ENCODE measurements around the gene EFNA5. TPM values are rescaled to one million over a fixed set of nuclear protein-coding genes. Genes with fewer than 3 reads are reported as not detected.

Gene EFNA5
- total and polyA plus RNA-seq, 2 experiments from 2014 or later = 0.64 to 0.86 TPM

DNA sequence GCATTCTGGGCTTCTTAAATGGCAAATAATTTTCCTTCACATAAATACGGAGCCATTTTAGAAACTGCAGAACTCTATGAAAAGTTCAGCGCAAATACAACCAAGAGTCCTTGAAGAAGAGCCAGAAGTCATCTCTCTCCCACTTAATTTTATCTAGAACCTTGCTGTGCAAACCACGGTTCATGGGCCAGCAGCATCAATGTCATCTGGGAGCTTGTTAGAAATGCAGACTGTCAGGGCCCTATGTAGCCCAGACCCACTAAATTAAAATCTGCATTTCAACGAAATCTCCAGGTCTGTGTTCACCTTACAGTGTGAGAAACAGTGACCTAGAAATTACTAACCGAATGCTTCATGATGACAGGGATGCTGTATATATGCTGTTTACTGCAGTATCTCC, 12.2 kb downstream of the EFNA5 start:
- WGBS, 2 experiments (ENCODE audit: low coverage in 1 of 2, low lambda C conversion rate in 2 of 2, missing lambda C conversion rate in 2 of 2) = 64 to 67% methylated on average over 5 of the region's 5 CpGs
- Histone ChIP-seq H3F3A (ENCODE audit: insufficient read depth) (no peaks in the 10 kb centered on the region), H3K27ac (no peak overlapping the region), H3K4me2 (ENCODE audit: unreplicated experiment) (no peak overlapping the region), H3K4me3 (no peak overlapping the region), H3K9me3 (ENCODE audit: low read depth) (no peaks in the 10 kb centered on the region), H3K79me2 (ENCODE audit: insufficient read depth) (no peaks in the 10 kb centered on the region), H3K9ac (no peak overlapping the region), H3K36me3 (ENCODE audit: low read depth) (no peaks in the 10 kb centered on the region), H3K9me2 (ENCODE audit: insufficient read depth) (no peaks in the 10 kb centered on the region), H3K27me3 (replicated peaks; ENCODE audit: insufficient read depth) (no peaks in the 10 kb centered on the region; the same call in 1 of the 2 replicates), H2AFZ (no peak overlapping the region), H4K20me1 (ENCODE audit: insufficient read depth) (no peaks in the 10 kb centered on the region), H3K4me1 (ENCODE audit: insufficient read depth) (no peaks in the 10 kb centered on the region)
- DNase-seq = no peak
- TF ChIP-seq EZH2 (IDR thresholded peaks at IDR 0.05; ENCODE audit: insufficient read depth, poor library complexity, severe bottlenecking) = no peak
- in situ Hi-C loops (cut with MboI) = no loop called here

DNA sequence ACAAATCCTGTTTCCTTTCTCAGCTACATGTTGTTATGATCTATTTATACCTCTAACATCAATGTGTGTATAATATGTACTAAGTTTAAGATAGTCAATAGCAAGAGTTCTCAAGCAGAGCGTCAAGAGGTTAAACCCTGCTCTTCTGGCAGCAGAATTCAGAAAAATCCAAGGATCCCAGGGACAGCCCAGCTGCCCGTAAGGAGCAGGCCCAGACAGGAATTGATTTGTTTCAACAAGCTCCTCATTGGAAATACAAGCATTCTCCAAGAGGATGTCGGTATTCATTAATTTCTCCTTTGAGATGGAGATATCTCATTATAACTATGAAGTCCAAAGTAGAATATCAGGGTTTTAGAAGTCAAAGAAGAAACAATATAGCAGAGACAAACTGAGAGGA, 14.9 kb downstream of the EFNA5 start:
- Histone ChIP-seq H3K9ac (no peak overlapping the region), H3K36me3 (ENCODE audit: low read depth) (no peaks in the 10 kb centered on the region), H3K9me3 (ENCODE audit: low read depth) (no peaks in the 10 kb centered on the region), H3K79me2 (ENCODE audit: insufficient read depth) (no peaks in the 10 kb centered on the region), H3K9me2 (ENCODE audit: insufficient read depth) (no peaks in the 10 kb centered on the region), H3K4me1 (ENCODE audit: insufficient read depth) (no peaks in the 10 kb centered on the region), H3K4me2 (ENCODE audit: unreplicated experiment) (no peak overlapping the region), H3K27ac (no peak overlapping the region), H3K27me3 (replicated peaks; ENCODE audit: insufficient read depth) (no peaks in the 10 kb centered on the region; the same call in 1 of the 2 replicates), H3F3A (ENCODE audit: insufficient read depth) (no peaks in the 10 kb centered on the region), H3K4me3 (no peak overlapping the region), H4K20me1 (ENCODE audit: insufficient read depth) (no peaks in the 10 kb centered on the region), H2AFZ (no peak overlapping the region)
- WGBS, 2 experiments (ENCODE audit: low coverage in 1 of 2, low lambda C conversion rate in 2 of 2, missing lambda C conversion rate in 2 of 2) = 69 to 79% methylated on average over 3 of the region's 3 CpGs
- no peak for DNase-seq
- TF ChIP-seq EZH2phosphoT487 (IDR thresholded peaks at IDR 0.05; ENCODE audit: insufficient read depth, low read depth) (no peak), EZH2 (IDR thresholded peaks at IDR 0.05; ENCODE audit: insufficient read depth, poor library complexity, severe bottlenecking) (no peak)
- in situ Hi-C loops (cut with MboI) = no loop called here

DNA sequence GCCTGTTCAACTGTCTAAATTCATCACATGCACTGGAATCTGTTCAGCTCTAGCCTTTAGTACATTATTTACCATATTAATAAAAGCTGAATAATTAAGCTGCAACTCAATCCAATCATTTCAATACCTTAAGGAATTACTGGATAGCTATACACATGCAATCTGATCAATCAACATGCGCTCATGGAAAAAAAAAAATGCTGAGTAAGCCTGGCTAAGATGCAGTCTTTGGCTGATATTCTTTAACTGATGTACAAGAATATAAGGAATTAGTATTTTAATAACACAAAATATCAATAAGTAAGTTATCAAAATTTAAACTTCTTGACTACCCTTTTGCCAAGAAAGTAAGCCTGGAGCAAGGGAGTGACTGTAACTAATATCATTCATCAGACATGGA, 15.9 kb downstream of the EFNA5 start:
- Histone ChIP-seq H3K9me3 (ENCODE audit: low read depth) (no peaks in the 10 kb centered on the region), H3K79me2 (ENCODE audit: insufficient read depth) (no peaks in the 10 kb centered on the region), H3K4me3 (no peak overlapping the region), H3K36me3 (ENCODE audit: low read depth) (no peaks in the 10 kb centered on the region), H3K4me1 (ENCODE audit: insufficient read depth) (no peaks in the 10 kb centered on the region), H4K20me1 (ENCODE audit: insufficient read depth) (no peaks in the 10 kb centered on the region), H3F3A (ENCODE audit: insufficient read depth) (no peaks in the 10 kb centered on the region), H3K9ac (no peak overlapping the region), H3K27ac (no peak overlapping the region), H3K27me3 (replicated peaks; ENCODE audit: insufficient read depth) (no peaks in the 10 kb centered on the region; the same call in 1 of the 2 replicates), H2AFZ (no peak overlapping the region), H3K4me2 (ENCODE audit: unreplicated experiment) (no peak overlapping the region), H3K9me2 (ENCODE audit: insufficient read depth) (no peaks in the 10 kb centered on the region)
- in situ Hi-C loops (cut with MboI) = no loop called here
- no peak for DNase-seq
- TF ChIP-seq EZH2 (IDR thresholded peaks at IDR 0.05; ENCODE audit: insufficient read depth, poor library complexity, severe bottlenecking) (no peak), EZH2phosphoT487 (IDR thresholded peaks at IDR 0.05; ENCODE audit: insufficient read depth, low read depth) (no peak)
- WGBS, 2 experiments (ENCODE audit: low coverage in 1 of 2, low lambda C conversion rate in 2 of 2, missing lambda C conversion rate in 2 of 2) = 83 to 89% methylated on average over 1 of the region's 1 CpG

DNA sequence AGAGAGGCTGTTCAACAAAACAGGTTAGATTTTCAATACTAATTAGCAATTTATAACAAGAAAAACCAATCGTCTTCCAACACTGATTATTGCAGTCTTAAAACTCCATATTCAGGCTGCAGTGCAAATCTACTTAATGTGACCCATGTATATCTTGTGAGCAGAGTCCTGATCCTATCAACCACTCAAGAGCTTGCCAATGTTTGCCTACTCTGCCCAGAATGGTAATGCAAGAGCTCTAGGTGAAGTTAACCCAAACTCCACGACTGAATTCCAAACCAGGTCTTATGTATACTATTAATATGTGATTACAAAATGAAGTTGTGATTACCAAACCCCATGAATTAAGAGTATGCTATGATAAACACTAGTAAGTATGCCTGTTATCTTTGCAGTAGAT, 17.1 kb downstream of the EFNA5 start:
- 49 to 58% methylated on average over 2 of the region's 2 CpGs for WGBS, 2 experiments (ENCODE audit: low coverage in 1 of 2, low lambda C conversion rate in 2 of 2, missing lambda C conversion rate in 2 of 2)
- Histone ChIP-seq H3K27me3 (replicated peaks; ENCODE audit: insufficient read depth) (no peaks in the 10 kb centered on the region; the same call in 1 of the 2 replicates), H3K9me2 (ENCODE audit: insufficient read depth) (no peaks in the 10 kb centered on the region), H3K4me1 (ENCODE audit: insufficient read depth) (no peaks in the 10 kb centered on the region), H3K36me3 (ENCODE audit: low read depth) (no peaks in the 10 kb centered on the region), H3K9ac (no peak overlapping the region), H3K4me3 (no peak overlapping the region), H2AFZ (no peak overlapping the region), H3K27ac (no peak overlapping the region), H3F3A (ENCODE audit: insufficient read depth) (no peaks in the 10 kb centered on the region), H3K9me3 (ENCODE audit: low read depth) (no peaks in the 10 kb centered on the region), H3K79me2 (ENCODE audit: insufficient read depth) (no peaks in the 10 kb centered on the region), H4K20me1 (ENCODE audit: insufficient read depth) (no peaks in the 10 kb centered on the region), H3K4me2 (ENCODE audit: unreplicated experiment) (no peak overlapping the region)
- no peak for TF ChIP-seq EZH2phosphoT487 (IDR thresholded peaks at IDR 0.05; ENCODE audit: insufficient read depth, low read depth)
- TF ChIP-seq EZH2 (IDR thresholded peaks at IDR 0.05; ENCODE audit: insufficient read depth, poor library complexity, severe bottlenecking) = no peak
- no peak for DNase-seq
- in situ Hi-C loops (cut with MboI) = no loop called here
